Stimulated activated CD4-positive, alpha-beta T cell treated with anti-CD3 and anti-CD28 coated beads, Interleukin-2, amount 100 ng/mL, for 4 hours (primary cell): Measurements from ENCODE around the gene TTC28.
"Not testable (repeated sequence)": the region's sequence is repeated elsewhere in the genome, so short reads cannot be mapped to it uniquely, and the experiment has no call there.

Experiments
- DNase-seq: peaks from one replicate; pipeline ENCODE4 v3.0.0-alpha.2; 2020; ENCODE audit warnings: low read depth

The TTC28 gene

DNA sequence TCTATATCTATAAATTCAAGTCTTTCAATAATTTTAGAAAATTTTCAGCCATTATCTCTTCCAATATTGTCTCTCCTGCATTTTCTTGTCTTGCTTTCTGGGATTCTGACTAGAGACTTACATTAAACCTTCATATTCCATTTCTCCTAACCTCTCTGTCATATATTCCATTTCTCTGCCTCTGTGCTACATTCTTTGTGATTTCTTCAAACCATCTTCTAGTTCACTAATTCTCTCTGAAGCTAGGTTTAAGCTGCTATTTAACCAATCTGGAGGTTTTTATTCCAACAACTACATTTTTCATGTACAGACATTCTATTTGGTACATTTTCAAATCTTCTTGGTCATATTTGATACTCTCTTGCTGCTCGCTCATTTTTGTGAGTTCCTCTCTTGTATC is 122.5 kb downstream of the TTC28 start:
- DNase-seq: no peak

DNA sequence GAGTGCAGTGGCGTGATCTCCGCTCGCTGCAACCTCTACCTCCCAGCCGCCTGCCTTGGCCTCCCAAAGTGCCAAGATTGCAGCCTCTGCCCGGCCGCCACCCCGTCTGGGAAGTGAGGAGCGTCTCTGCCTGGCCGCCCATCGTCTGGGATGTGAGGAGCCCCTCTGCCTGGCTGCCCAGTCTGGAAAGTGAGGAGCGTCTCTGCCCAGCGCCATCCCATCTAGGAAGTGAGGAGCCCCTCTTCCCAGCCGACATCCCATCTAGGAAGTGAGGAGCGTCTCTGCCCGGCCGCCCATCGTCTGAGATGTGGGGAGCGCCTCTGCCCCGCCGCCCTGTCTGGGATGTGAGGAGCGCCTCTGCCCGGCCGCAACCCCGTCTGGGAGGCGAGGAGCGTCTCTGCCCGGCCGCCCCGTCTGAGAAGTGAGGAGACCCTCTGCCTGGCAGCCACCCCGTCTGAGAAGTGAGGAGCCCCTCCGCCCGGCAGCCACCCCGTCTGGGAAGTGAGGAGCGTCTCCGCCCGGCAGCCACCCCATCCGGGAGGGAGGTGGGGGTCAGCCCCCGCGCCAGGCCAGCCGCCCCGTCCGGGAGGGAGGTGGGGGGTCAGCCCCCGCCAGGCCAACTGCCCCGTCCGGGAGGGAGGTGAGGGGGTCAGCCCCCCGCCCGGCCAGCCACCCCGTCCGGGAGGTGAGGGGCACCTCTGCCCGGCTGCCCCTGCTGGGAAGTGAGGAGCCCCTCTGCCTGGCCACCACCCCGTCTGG is 126.4 kb downstream of the TTC28 start:
- DNase-seq: not testable (repeated sequence)

DNA sequence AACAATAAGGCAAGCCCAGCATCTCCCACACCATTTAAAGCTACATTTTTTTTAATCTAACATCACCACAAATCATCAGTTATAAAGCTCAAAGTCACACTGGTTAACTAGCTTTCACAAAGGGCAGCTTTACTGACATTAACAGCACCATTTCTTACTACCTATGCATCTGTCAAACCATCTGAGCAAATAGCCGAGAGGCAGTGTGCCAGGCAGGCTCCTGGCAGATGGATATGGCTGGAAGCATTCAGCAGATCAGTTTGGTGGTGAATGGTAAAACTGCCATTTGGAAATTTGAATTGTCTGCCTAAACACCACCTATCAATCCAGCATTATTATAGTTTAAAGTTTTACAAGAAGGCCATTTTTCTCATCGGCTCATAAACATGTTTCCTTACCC is 131.2 kb downstream of the TTC28 start:
- no peak for DNase-seq

DNA sequence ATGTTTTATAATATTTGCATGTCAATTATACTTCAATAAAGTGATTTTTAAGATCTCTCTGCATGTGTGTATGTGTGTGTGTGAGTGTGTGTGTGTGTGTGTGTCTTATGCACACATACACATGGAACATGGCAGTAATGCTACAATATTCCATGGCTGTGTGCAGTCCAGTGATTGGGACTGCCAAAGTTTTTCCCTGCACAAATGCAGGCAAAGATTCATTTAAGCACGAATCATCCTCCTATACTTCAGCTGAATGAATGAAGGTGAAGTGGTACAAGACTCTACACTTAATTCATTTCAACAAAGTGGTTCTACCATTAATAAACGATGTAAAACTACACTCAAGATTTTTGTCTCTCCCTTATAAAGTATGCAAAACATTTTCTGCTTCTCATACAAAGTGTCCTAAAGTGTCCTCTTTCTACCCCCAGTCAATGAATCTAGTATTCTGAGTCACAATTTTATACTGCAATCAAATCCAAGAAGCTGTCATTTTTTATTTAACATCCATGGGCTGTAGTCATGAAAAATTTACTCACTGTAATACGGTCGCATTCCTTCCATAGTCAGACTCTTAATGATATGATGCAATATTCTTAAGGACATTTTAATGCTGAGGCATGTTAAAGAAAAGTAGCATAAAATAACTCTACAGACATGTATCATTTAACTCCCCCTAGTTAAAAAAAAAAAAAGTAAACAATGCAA is 132.4 kb downstream of the TTC28 start:
- no peak for DNase-seq

DNA sequence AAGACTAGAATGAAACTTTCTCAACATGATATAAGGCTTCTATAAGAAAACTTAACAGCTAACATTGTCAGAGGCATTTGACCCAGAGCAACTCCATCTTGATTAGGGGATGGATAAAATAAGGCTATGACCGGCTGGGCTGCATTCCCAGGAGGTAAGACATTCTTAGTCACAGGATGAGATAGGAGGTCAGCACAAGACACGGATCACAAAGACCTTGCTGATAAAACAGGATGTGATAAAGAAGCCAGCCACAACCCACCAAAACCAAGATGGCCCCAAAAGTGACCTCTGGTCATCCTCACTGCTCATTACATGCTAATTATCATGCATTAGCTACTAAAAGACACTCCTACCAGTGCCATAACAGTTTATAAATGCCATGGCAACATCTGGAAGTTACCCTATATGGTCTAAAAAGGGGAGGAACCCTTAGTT is 135.2 kb downstream of the TTC28 start:
- DNase-seq: no peak

DNA sequence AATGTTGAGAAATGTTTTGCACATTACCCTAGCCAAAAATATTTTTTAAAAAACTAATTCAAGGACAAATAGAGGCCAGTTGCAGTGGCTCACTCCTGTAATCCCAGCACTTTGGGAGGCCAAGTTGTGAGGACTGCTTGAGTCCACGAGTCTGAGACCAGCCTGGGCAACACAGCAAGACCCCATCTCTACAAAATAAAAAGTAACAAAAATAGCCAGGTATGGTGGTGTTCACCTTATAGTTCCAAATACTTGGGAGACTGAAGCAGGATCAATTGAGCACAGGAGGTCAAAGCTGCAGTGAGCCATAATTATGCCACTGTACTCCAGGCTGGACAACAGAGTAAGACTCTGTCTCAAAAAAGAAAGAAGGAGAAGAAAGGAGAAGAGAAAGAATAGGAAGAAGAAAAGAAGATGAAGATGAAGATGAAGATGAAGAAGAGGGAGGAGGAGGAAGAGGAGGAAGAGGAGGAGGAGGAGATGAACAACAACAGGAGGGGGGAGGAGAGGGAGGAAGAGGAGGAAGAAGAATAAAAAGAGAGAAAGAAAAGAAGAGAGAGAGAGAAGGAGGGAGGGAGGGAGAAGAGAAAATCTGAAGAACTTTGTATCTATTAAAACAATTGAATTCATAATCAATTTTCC is 136.5 kb downstream of the TTC28 start:
- DNase-seq: no peak

DNA sequence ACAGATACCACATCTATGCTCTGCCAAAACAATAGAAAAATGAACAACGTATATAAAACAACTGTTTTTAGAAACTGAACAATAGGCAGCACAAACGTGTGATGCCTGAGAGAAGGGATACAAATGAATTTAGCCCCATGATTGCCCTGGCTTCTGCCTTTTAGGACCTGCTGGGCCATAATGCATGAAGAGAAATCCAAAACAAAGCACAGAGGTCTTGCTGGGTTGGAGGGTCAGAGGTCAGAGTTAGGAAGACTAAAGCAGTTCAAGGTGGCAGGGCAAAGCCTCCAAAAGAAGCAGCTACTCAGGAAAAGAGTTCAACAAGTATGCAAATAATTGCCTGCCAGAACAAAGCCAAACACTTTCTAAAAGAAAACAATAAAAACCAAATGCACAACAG is 138.5 kb downstream of the TTC28 start:
- DNase-seq: no peak

DNA sequence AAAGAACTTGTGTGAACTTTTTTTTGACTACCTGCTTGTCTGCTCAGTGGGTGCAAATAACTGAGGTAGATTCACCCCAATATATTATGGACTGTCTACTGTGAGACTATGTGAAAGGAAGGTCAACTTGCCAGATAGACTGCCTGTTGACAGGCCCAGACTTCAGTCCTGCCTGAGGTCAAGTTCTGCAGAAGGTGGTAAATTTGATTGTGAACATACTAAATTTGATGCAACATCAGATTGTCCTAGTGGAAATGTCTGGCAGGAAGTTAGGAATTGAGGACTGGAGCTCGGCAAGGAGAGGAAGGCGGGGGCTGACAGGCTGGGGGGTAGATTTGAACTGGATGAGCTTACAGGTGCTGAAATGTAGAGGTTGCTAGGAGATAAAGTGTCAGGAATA is 140.7 kb downstream of the TTC28 start:
- no peak for DNase-seq

DNA sequence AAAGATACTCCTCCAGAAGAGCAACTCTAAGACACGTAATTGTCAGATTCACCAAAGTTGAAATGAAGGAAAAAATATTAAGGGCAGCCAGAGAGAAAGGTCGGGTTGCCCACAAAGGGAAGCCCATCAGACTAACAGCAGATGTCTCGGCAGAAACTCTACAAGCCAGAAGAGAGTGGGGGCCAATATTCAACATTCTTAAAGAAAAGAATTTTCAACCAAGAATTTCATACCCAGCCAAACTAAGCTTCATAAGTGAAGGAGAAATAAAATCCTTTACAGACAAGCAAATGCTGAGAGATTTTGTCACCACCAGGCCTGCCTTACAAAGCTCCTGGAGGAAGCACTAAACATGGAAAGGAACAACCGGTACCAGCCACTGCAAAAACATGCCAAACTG is 149.1 kb downstream of the TTC28 start:
- not testable (repeated sequence) for DNase-seq

DNA sequence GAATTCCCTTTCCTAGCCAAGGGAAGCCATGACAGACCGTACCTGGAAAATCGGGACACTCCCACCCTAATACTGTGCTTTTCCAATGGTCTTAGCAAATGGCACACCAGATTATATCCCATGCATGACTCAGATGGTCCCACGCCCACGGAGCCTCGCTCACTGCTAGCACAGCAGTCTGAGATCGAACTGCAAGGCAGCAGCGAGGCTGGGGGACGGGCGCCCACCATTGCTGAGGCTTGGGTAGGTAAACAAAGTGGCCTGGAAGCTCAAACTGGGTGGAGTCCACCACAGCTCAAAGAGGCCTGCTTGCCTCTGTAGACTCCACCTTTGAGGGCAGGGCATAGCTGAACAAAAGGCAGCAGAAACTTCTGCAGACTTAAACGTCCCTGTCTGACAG is 150.5 kb downstream of the TTC28 start:
- DNase-seq: not testable (repeated sequence)

DNA sequence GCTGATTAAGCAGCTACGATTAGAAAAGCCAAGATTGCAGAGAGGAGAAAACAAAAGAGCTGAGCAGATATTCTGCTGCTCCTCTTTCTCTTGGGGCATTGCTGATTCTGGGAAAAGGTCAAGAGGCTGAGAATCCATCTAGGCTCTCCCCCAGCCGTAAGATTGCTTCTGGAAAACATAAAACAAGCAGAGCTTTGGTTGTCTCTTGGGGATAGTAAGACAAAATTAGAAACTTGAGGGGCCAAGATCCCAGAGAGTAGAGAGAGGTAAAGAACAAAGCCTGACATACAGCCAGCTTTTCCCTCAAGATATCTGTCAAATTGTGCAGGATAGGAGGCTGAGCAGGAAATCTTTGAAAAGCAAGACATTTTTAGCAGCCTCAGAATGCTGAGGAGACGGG is 158.2 kb downstream of the TTC28 start:
- DNase-seq: no peak

DNA sequence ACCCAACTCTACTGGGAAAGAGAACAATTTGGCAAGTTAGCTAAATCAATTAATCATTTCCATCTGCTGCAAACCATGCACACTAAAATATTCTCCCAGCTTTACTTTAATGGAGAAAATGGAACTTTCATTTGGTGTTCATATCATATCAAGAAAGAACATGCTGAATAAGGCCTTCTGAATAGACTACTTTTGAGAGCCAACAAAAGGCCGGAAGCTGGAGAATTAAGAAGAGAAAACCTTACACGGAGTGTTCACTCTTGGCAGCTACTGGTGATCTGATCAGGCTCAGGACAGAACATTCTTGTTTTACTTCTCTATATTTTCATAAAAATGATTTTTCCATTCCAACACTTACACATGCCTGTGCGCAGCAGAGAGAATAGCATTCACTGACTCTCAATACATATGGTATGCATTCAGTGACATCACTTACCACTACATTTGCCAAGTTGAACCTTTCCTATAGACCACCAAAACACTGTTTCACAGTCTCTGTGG is 165.3 kb downstream of the TTC28 start:
- no peak for DNase-seq

DNA sequence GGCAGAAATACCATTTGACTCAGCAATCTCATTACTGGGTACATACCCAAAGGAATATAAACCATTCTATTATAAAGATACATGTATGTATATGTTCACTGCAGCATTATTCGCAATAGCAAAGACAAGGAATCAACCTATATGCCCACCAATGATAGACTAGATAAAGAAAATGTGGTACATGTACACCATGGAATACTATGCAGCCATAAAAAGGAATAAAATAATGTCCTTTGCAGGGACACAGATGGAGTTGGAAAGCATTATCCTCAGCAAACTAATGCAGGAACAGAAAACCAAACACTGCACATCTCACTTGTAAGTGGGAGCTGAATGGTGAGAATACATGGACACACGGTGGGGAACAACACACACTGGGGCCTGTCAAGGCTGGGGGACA is 167.3 kb downstream of the TTC28 start:
- DNase-seq: not testable (repeated sequence)

DNA sequence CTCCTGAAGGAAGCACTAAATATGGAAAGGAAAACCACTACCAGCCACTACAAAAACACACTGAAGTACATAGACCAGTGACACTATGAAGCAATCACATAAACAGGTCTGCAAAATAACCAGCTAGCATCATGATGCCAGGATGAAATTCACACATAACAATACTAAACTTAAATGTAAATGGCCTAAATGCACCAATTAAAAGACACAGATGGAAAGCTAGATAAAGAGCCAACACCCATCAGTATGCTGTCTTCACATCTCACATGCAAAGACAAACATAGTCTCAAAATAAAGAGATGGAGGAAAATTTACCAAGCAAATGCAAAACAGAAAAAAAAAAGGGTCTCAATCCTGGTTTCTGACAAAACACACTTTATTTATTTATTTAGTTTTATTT is 171.7 kb downstream of the TTC28 start:
- DNase-seq: no peak

DNA sequence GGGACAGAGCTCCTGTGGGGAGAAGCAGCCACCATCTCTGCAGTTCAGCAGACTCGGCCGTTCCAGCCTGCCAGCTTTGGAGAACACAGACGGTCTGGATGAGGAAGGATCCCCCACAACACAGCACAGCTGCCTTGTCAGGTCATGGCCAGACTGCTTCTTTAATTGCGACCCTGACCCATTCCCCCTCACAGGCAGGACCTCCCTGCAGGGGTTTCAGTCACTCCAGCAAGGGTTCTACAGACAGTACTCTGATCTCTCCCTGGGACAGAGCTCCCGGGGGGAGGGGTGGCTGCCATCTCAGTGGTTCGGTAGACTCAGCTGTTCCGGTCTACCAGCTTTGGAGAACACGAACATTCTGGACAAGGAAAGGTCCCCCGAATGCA is 173.5 kb downstream of the TTC28 start:
- no peak for DNase-seq

DNA sequence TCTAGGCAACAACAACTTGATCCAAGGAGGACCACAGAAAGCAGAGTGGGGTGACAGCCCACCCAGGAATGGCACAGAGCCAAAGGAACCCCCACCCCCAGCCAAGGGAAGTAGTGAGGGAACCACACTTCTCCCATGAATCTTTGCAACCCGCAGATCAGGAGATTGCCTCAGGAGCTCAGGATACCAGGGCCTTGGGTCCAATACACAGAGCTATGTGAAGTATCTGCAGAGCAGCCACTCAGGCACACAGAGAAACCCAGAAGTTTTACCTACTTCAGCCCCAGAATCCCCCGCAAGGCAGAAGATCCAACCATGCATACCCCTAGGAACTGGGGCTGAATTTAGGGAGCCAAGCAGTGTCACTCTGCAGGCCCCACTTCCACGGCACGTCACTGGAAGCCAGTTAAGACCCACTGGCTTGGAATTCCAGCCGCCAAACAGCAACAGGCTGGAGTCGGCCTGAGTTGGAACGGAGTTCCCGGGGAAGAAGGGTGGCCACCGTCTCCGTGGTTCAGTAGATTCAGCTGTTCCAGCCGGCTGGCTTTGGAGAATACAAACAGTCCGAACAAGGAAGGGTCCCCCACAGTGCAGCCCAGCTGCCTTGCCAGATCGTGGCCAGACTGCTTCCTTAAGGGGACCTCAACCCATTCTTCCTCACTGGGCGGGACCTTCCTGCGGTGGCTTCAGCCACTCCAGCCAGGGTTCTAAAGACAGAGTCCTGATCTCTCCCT is 174.1 kb downstream of the TTC28 start:
- DNase-seq: no peak

DNA sequence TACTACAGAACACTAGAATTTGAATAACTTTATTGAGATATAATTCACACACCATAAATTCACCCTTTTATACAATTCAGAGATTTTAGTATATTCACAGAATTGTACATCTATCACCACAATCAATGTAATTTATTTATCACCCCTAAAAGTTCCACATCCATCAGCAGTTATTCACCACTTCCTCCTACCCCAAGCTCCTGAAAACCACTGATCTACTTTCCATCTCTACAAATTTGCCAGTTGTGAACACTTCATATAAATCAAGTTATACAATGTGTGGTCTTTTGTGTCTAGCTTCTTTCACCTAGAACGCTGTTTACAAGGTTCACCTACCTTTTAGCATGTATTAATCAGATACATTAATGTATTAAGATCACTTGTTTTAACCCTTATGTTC is 179.6 kb downstream of the TTC28 start:
- DNase-seq: no peak

DNA sequence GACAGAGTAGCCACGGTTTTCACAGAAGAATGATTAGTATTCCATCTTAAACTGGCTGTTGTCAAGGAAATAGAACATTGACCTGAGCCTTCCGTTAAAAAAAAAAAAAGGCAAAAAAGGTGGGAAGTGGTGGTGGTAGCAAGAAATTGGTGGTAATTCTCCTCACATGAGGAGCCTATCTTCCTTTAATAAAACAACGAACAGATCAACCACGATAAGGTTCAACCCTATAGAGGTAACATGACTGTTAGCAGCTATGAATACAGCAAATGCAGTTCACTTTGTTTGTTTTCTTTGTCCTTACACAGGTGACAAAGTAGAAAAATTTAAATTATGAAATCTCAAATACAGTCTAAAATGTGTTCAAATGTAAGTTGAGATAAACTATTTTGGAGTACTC is 181.6 kb downstream of the TTC28 start:
- no peak for DNase-seq

DNA sequence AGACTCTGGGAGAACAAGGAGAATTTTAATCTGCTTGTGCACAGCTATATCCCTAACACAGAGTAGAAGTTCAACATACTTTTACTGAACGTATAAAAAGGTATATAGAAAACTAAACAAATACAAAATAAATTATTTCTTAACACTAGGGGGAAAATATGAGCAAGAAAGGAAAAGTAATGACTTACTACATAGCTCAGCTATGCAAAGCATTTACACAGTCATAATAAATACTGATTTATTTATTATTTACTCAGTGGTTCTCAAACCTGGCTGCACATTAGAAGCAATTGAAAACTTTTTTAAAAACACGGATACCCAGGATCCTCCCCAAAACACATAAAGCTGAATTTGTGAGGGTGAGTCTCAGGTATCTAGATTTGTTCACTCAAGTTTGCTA is 182.5 kb downstream of the TTC28 start:
- no peak for DNase-seq

DNA sequence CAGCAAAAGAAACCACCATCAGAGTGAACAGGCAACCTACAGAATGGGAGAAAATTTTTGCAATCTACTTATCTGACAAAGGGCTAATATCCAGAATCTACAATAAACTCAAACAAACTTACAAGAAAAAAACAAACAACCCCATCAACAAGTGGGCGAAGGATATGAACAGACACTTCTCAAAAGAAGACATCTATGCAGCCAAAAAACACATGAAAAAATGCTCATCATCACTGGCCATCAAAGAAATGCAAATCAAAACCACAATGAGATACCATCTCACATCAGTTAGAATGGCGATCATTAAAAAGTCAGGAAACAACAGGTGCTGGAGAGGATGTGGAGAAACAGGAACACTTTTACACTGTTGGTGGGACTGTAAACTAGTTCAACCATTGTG is 188.4 kb downstream of the TTC28 start:
- not testable (repeated sequence) for DNase-seq

DNA sequence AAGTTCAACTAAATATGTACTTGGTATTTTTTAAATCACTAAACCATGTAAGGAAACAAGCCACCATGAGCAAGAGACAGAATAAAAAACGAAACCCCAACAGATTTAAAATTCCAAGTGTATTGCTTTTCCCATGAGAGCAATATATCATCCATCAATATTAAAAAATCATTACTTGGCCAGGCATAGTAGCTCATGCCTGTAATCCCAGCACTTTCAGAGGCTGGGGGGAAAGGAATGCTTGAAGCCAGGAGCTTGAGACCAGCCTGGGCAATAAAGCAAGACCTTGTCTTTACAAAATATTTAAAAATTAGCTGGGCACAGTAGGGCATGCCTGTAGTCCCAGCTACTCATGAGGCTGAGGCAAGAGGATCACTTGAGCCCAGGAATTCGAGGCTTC is 190.8 kb downstream of the TTC28 start:
- no peak for DNase-seq

DNA sequence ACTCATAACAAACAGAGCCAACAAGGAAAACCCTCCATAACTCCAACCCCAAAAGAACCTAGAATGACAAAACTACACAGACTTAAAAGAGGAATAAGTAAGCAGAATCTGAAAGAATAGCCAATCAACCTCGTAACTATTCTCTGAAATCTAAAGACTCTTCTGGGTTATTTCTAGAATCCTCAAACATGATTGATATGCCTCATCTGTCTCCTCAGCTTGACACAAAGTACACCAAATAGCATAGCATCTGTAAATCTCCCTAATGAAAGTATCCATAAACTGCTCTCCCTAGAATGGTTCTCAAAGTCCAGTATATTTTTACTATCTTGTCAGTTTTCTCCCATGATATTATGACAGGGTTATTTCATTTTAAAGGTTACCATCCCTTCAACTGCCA is 195.0 kb downstream of the TTC28 start:
- DNase-seq: no peak
